ENCODE results near the gene TMEM40. TPM values are rescaled to one million over a fixed set of nuclear protein-coding genes. Genes with fewer than 3 reads are reported as not detected.

Gene TMEM40
- total and polyA plus RNA-seq, 9 of the 15 experiments (the other 6 are each of a cell fraction or from before 2014, with no cell fraction given) = 0.11 to 0.31 (median 0.14) TPM; not detected in 6

GRCh38 chr3:12746419-12746818 lies 12.6 kb downstream of the TMEM40 start:
- H3K4me3 ChIP-seq = no peak overlapping the region
- peak overlapping the region in 1 of 2 experiments; percentile 68; a peak in 1 of 4 replicates for H3K9ac ChIP-seq (ENCODE audit: insufficient read depth in 1 of 2, low read depth in 2 of 2, low read length in 2 of 2)
- H3K9me3 ChIP-seq (replicated peaks; ENCODE audit: control insufficient read depth, insufficient read depth, low read depth, low read length) = no peaks in the 10 kb centered on the region
- in situ Hi-C loops (cut with MboI) (loop anchor here (25.0 kb wide), 1 partner anchor 759 kb away; no protein-coding TSS in a partner anchor), intact Hi-C loops (cut with micrococcal nuclease) (no loop called here)
- no peaks in the 10 kb centered on the region for H3K36me3 ChIP-seq (ENCODE audit: control insufficient read depth, insufficient read depth, low read length)
- POLR2A ChIA-PET = interaction anchor here (1.4 kb wide), 1 partner anchor 13 kb away, joined by 4 read pairs; the partner anchor contains the start of gene TMEM40
- peaks cover 0 to 19% of the 10 kb centered on the region in 2 experiments; a peak in 4 of 5 replicates for H3K4me1 ChIP-seq (replicated peaks in 1 of 2; ENCODE audit: control insufficient read depth in 2 of 2, insufficient read depth in 2 of 2, low read length in 2 of 2)
- no peaks in the 10 kb centered on the region for H3K9me1 ChIP-seq (ENCODE audit: control insufficient read depth, insufficient read depth, low read length)
- H2AFZ ChIP-seq (ENCODE audit: low read depth, low read length) = peak overlapping the region; percentile 52
- H4K20me1 ChIP-seq (replicated peaks; ENCODE audit: control insufficient read depth, insufficient read depth, low read length) = no peaks in the 10 kb centered on the region
- FAIRE-seq (no peak), DNase-seq (ENCODE audit: extremely low read depth in 1 of 4, low spot score in 3 of 4) (no peak), ATAC-seq (peak; percentile 46)
- peak overlapping the region; percentile 26; the same call in 1 of the 2 replicates for H3K4me2 ChIP-seq (ENCODE audit: insufficient read depth, low read length)
- no peak overlapping the region for H3K27ac ChIP-seq (ENCODE audit: extremely low read depth, low read depth, low read length)
- WGBS (ENCODE audit: insufficient coverage, low coverage, missing lambda C conversion rate) = 24% methylated on average over 10 of the region's 10 CpGs
- no peaks in the 10 kb centered on the region for H3K79me2 ChIP-seq (ENCODE audit: control insufficient read depth, insufficient read depth, low read length)
- BruUV-seq (replicated peaks) = no TSS peak
- peaks cover 19 to 20% of the 10 kb centered on the region in 2 experiments; a peak in 4 of 5 replicates for H3K27me3 ChIP-seq (ENCODE audit: control insufficient read depth in 2 of 2, insufficient read depth in 2 of 2, low read length in 2 of 2)
- CTCF ChIA-PET (ENCODE audit: low intra/inter-chr PET ratio) = no interaction called here
- TF ChIP-seq KLF16 (IDR thresholded peaks at IDR 0.05) (no peak), BRF1 (IDR thresholded peaks at IDR 0.05; ENCODE audit: borderline replicate concordance, extremely low read depth, insufficient read length) (no peak), CUX1 (CRISPR knock-in tag; IDR thresholded peaks at IDR 0.05) (no peak), MGA (IDR thresholded peaks at IDR 0.05) (no peak)
